Measurements from ENCODE around the gene ZFP92.

- TF ChIP-seq ZNF274 (IDR thresholded peaks at IDR 0.05; ENCODE audit: low read depth, low read length) (no peak), SUZ12 (IDR thresholded peaks at IDR 0.05; ENCODE audit: extremely low read depth, insufficient read depth, insufficient read length) (no peak), YY1 (IDR thresholded peaks at IDR 0.05; ENCODE audit: insufficient read depth, insufficient read length) (no peak)
Observed at GRCh38 chrX:153379971-153380581, 31.2 kb upstream of the ZFP92 start.

Data from NT2/D1 (cell line).